Esophagus squamous epithelium (tissue), 5 donors: ENCODE measurements around the gene AATK. TPM values are rescaled to one million over a fixed set of nuclear protein-coding genes. Genes with fewer than 3 reads are reported as not detected.
A peak's percentile ranks its signal among the peaks of the same experiment; 100 is the strongest.

Experiments
- DNase-seq: peaks from one replicate; lab custom pipeline; 2025; lab: John Stamatoyannopoulos, UW
- H3K27ac ChIP-seq, 4 donors: fragments of 200-600 bp; sonication (generic); one replicate each; pipeline ENCODE4 v1.5.1; 2016 to 2019; ENCODE audit warnings: mild to moderate bottlenecking in 1 of 4
- H3K27me3 ChIP-seq, 4 donors: fragments of 200-600 bp; sonication (generic); 1 replicate in 3 of 4; 2 replicates in 1 of 4; pipeline versions ENCODE4 v1.5.1 to v1.6.0; 2017 to 2021; ENCODE audit warnings: antibody characterized with exemption in 1 of 4
- H3K36me3 ChIP-seq, 3 donors: fragments of 200-600 bp; sonication (generic); one replicate each; pipeline ENCODE4 v1.5.1; 2016 to 2019
- H3K4me1 ChIP-seq, 3 donors: fragments of 200-600 bp; sonication (generic); one replicate each; pipeline ENCODE4 v1.5.1; 2017 to 2019
- H3K4me3 ChIP-seq, 4 donors: fragments of 200-600 bp; sonication (generic); 1 replicate in 3 of 4; 2 replicates in 1 of 4; pipeline ENCODE4 v1.5.1; 2016 to 2019; ENCODE audit warnings: mild to moderate bottlenecking in 2 of 4, moderate library complexity in 1 of 4
- H3K9me3 ChIP-seq, 3 donors: fragments of 200-600 bp; sonication (generic); one replicate each; pipeline ENCODE4 v1.5.1; 2016 to 2019
- POLR2A ChIP-seq, 4 donors: fragments of 450-650 bp; IDR thresholded peaks; one replicate each; pipeline ENCODE4 v1.6.1; 2017; ENCODE audit warnings: antibody characterized with exemption in 4 of 4, mild to moderate bottlenecking in 4 of 4, moderate library complexity in 3 of 4
- WGBS, 2 donors: methylation state at CpG; one replicate each; pipeline ENCODE4 v1.1.5; 2018; 5-methylcytosine and 5-hydroxymethylcytosine counted together
- intact Hi-C: fragments of 100-400 bp; cut with DNase I; formaldehyde crosslinking; loops from one replicate; pipeline ENCODE4 v1.15.0; 2022
- total RNA-seq, 4 donors: library from RNA; depleted of rRNA; stranded (reverse); fragments of >200 nt; gene quantifications; one replicate each; pipeline ENCODE4 v1.1.0, GENCODE V29; 2016
- TF ChIP-seq, protein P1 (sequence below), 6 experiments: fragments of 450-650 bp in 4 of 6; fragments of 200-600 bp in 2 of 6; sonication (generic) in 2 of 6; IDR thresholded peaks; one replicate each; pipeline ENCODE4 v1.5.1; 2016 to 2019; ENCODE audit warnings: antibody characterized with exemption in 6 of 6, mild to moderate bottlenecking in 4 of 6, moderate library complexity in 4 of 6
- donor health status: DM: yes; HTN: yes; CAD: no.

AATK gene
- total RNA-seq, 4 donors from 2014 or later: 0.57 to 1.5 (median 0.70) TPM; not detected in 1

DNA sequence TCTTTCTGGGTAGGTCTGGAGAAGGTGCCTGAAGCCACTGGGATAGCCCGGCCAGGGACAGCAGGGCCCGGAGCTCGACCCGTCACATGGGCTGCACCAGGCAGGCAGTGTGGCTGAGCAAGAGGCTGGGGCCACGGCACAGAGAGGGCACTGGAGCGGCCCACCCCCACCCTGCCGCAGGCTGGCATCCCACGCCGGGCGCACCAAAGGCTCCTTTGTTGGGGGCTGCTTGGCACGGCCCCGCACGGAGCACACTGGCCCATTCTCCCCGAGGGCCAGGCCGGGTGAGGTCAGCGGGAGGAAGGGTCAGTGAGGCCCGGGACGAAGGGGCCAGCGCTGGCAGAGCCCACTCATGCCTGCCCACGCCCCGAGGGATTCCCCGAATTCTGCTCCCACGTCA is 37.2 kb downstream of the AATK start:
- Histone ChIP-seq H3K4me3 (no peak overlapping the region), H3K36me3 (no peaks in the 10 kb centered on the region), H3K27me3 (peaks cover 0 to 45% (median 0%) of the 10 kb centered on the region in 4 donors), H3K4me1 (peaks cover 0 to 18% (median 0%) of the 10 kb centered on the region in 3 donors), H3K27ac (no peak overlapping the region), H3K9me3 (no peaks in the 10 kb centered on the region)
- WGBS, 2 donors: 73 to 80% methylated on average over 7 to 9 of the region's 23 CpGs
- intact Hi-C loops: no loop called here
- no peak for DNase-seq
- TF ChIP-seq, protein P1, sequence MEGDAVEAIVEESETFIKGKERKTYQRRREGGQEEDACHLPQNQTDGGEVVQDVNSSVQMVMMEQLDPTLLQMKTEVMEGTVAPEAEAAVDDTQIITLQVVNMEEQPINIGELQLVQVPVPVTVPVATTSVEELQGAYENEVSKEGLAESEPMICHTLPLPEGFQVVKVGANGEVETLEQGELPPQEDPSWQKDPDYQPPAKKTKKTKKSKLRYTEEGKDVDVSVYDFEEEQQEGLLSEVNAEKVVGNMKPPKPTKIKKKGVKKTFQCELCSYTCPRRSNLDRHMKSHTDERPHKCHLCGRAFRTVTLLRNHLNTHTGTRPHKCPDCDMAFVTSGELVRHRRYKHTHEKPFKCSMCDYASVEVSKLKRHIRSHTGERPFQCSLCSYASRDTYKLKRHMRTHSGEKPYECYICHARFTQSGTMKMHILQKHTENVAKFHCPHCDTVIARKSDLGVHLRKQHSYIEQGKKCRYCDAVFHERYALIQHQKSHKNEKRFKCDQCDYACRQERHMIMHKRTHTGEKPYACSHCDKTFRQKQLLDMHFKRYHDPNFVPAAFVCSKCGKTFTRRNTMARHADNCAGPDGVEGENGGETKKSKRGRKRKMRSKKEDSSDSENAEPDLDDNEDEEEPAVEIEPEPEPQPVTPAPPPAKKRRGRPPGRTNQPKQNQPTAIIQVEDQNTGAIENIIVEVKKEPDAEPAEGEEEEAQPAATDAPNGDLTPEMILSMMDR (IDR thresholded peaks at IDR 0.05): no peak
- no peak for TF ChIP-seq POLR2A (IDR thresholded peaks at IDR 0.05)

DNA sequence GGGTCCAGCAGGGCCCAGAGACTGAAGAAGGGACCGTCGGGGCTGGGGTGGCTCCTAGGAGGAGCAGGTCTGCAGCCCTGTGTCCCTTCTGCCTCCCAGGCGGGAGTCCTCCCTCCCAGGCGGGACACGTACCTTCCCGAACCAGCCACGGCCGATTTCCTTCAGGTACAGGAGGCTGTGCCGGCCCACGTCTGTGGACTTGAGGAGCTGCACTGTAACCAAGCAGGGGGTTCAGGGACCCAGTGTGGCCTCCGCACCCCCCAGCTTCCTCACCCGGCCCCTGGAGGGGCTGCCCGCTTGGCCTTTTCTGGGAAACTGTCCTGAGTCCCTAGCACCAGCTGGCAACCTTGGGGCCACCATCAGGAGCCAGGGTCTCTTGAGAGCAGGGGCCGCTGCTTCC is 37.7 kb downstream of the AATK start:
- intact Hi-C loops: no loop called here
- peak overlapping the region in 2 of 4 donors; percentile 10 to 11 for H3K4me3 ChIP-seq
- no peaks in the 10 kb centered on the region for H3K36me3 ChIP-seq
- peaks cover 0 to 18% (median 0%) of the 10 kb centered on the region in 3 donors for H3K4me1 ChIP-seq
- no peak overlapping the region for H3K27ac ChIP-seq
- peaks cover 0 to 49% (median 0%) of the 10 kb centered on the region in 4 donors for H3K27me3 ChIP-seq
- no peak for TF ChIP-seq POLR2A (IDR thresholded peaks at IDR 0.05)
- TF ChIP-seq, protein P1 (IDR thresholded peaks at IDR 0.05): no peak
- 80% methylated on average over 3 of the region's 14 CpGs; no CpG with 5 or more reads in 1 of the 2 donors for WGBS, 2 donors
- DNase-seq: no peak
- no peaks in the 10 kb centered on the region for H3K9me3 ChIP-seq

DNA sequence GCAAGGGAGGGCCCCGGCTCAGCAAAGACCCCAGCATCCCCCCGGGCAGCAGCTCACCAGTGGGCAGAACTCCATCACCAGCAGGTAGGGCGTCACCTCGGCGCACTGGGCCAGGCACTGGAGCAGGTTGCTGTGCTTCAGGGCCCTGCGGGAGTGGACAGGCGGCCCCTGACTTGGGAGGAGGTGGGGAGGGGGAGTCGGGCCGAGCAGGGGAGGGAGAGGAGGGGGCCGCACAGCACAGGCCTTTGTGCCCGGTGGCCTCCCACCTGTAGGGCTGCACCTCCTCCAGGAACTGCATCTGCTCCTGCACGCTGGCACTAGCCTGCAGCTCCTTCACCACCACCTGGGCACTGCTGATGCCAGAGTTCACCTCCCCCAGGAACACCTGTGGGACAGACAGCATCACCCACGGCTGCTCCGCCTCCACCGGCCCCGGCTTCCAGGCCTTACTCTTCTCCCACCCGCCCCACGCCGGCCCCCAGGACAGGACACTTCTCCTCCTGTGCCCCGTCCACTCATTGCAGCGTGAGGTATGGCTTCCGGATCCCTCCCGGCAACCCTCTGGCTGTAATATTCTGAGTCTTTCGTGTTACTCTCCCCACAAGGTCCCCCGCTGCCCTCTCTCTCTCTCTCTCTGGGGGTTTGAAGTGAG is 38.4 kb downstream of the AATK start:
- H3K4me3 ChIP-seq: peak overlapping the region in 1 of 4 donors; percentile 11
- WGBS, 2 donors: 51 to 70% methylated on average over 2 to 5 of the region's 25 CpGs
- H3K4me1 ChIP-seq: peaks cover 0 to 23% (median 0%) of the 10 kb centered on the region in 3 donors
- peaks cover 0 to 56% (median under 1%) of the 10 kb centered on the region in 4 donors for H3K27me3 ChIP-seq
- TF ChIP-seq POLR2A (IDR thresholded peaks at IDR 0.05): no peak
- TF ChIP-seq, protein P1 (IDR thresholded peaks at IDR 0.05): no peak
- H3K9me3 ChIP-seq: no peaks in the 10 kb centered on the region
- intact Hi-C loops: no loop called here
- DNase-seq: no peak
- H3K36me3 ChIP-seq: no peaks in the 10 kb centered on the region
- no peak overlapping the region for H3K27ac ChIP-seq

DNA sequence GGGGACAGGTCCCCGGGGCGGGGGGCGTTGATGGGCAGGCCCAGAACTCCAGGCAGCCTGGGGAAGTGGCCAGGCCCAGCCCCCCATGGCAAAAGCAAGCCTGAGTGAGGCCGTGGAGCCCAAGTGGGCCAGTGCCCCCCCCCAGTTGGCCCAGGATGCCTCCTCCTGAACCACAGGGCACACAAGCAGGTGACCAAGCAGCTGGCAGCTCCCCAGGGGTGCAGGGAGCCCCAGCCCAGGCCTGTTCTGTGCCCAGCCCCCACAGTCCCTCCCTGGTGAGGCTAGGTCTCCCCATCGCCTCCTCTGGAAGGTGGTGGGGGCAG is 38.9 kb downstream of the AATK start:
- intact Hi-C loops: no loop called here
- DNase-seq: no peak
- no peaks in the 10 kb centered on the region for H3K36me3 ChIP-seq

More for the DNA sequence above, 38.9 kb downstream of the AATK start:
- Histone ChIP-seq H3K4me3 (no peak overlapping the region), H3K9me3 (no peaks in the 10 kb centered on the region), H3K4me1 (peaks cover 0 to 28% (median 0%) of the 10 kb centered on the region in 3 donors), H3K27ac (no peak overlapping the region), H3K27me3 (peaks cover 0 to 61% (median 3%) of the 10 kb centered on the region in 4 donors)
- no CpG with 5 or more reads among the region's 5 CpGs for WGBS, 2 donors
- no peak for TF ChIP-seq POLR2A (IDR thresholded peaks at IDR 0.05)
- TF ChIP-seq, protein P1 (IDR thresholded peaks at IDR 0.05): no peak
